ENCODE measurements around the gene NKIRAS2. TPM values are rescaled to one million over a fixed set of nuclear protein-coding genes. Genes with fewer than 3 reads are reported as not detected.

Gene NKIRAS2
- total RNA-seq, 1 donor from 2014 or later, result 31.4 TPM

- FAIRE-seq (no peak), DNase-seq (ENCODE audit: low spot score in 2 of 2) (no peak)
Measured at GRCh38 chr17:42025936-42026335, 6.0 kb downstream of the NKIRAS2 start.

- FAIRE-seq, result no peak
- DNase-seq (ENCODE audit: low spot score in 2 of 2), result no peak
Measured at GRCh38 chr17:42026857-42027589, 7.1 kb downstream of the NKIRAS2 start.

- FAIRE-seq, result no peak
Measured at GRCh38 chr17:42027590-42027889, 7.7 kb downstream of the NKIRAS2 start.

GRCh38 chr17:42027961-42028790, 8.3 kb downstream of the NKIRAS2 start:
- FAIRE-seq, result no peak
- DNase-seq (ENCODE audit: low spot score in 2 of 2), result no peak

More at GRCh38 chr17:42027590-42027889, 7.7 kb downstream of the NKIRAS2 start:
- no peak for DNase-seq (ENCODE audit: low spot score in 2 of 2)

GRCh38 chr17:42028791-42029127, 8.9 kb downstream of the NKIRAS2 start:
- no peak for DNase-seq (ENCODE audit: low spot score in 2 of 2)
- no peak for FAIRE-seq

- no peak for DNase-seq (ENCODE audit: low spot score in 2 of 2)
- FAIRE-seq, result no peak
Measured at GRCh38 chr17:42031584-42031983, 11.7 kb downstream of the NKIRAS2 start.

GRCh38 chr17:42034059-42034458, 14.2 kb downstream of the NKIRAS2 start:
- DNase-seq (ENCODE audit: low spot score in 2 of 2), result no peak
- no peak for FAIRE-seq

GRCh38 chr17:42038221-42038973, 18.5 kb downstream of the NKIRAS2 start:
- no peak for FAIRE-seq
- no peak for DNase-seq (ENCODE audit: low spot score in 2 of 2)

GRCh38 chr17:42039794-42040763, 20.2 kb downstream of the NKIRAS2 start:
- DNase-seq (ENCODE audit: low spot score in 2 of 2) (no peak), FAIRE-seq (no peak)

GRCh38 chr17:42040818-42041217, 20.9 kb downstream of the NKIRAS2 start:
- DNase-seq (ENCODE audit: low spot score in 2 of 2), result no peak
- FAIRE-seq, result no peak

- FAIRE-seq, result no peak
- no peak for DNase-seq (ENCODE audit: low spot score in 2 of 2)
Measured at GRCh38 chr17:42041619-42042018, 21.7 kb downstream of the NKIRAS2 start.

GRCh38 chr17:42042598-42043319, 22.9 kb downstream of the NKIRAS2 start:
- FAIRE-seq, result no peak
- no peak for DNase-seq (ENCODE audit: low spot score in 2 of 2)

- DNase-seq (ENCODE audit: low spot score in 2 of 2) (no peak), FAIRE-seq (no peak)
Measured at GRCh38 chr17:42045719-42046118, 25.8 kb downstream of the NKIRAS2 start.

- DNase-seq (ENCODE audit: low spot score in 2 of 2) (no peak), FAIRE-seq (no peak)
Measured at GRCh38 chr17:42047343-42047742, 27.5 kb downstream of the NKIRAS2 start.

GRCh38 chr17:42049834-42050392, 30.0 kb downstream of the NKIRAS2 start:
- no peak for DNase-seq (ENCODE audit: low spot score in 2 of 2)
- no peak for FAIRE-seq

GRCh38 chr17:42050393-42051012, 30.6 kb downstream of the NKIRAS2 start, which contains the start of gene C17orf113:
Gene C17orf113, minus strand, starts transcription at chr17:42050601. Its CDS starts 7,225 bp downstream, at chr17:42043376.
- DNase-seq (ENCODE audit: low spot score in 2 of 2), result peak; percentile 85 to 91
- FAIRE-seq, result no peak

GRCh38 chr17:42051013-42051400, 31.1 kb downstream of the NKIRAS2 start:
- DNase-seq (ENCODE audit: low spot score in 2 of 2) (no peak), FAIRE-seq (no peak)

- DNase-seq (ENCODE audit: low spot score in 2 of 2) (no peak), FAIRE-seq (no peak)
Measured at GRCh38 chr17:42051645-42052044, 31.8 kb downstream of the NKIRAS2 start.
